HG03139 (cell line): Measurements from ENCODE around the gene C3orf22.
"Not testable (repeated sequence)": the region's sequence is repeated elsewhere in the genome, so short reads cannot be mapped to it uniquely, and the experiment has no call there.

ENCODE experiments used
- ATAC-seq: cut with Tn5 transposase; IDR thresholded peaks from one replicate; pipeline ENCODE4 v1.9.1; 2021; ENCODE audit not compliant: unreplicated experiment

C3orf22 gene

GRCh38 chr3:126558336-126559071 lies at the start of gene C3orf22:
Gene C3orf22 (minus strand): TSS chr3:126558932. CDS start chr3:126553390, 5,542 bp downstream.
- ATAC-seq = no peak

GRCh38 chr3:126607214-126607908 lies 48.6 kb upstream of the C3orf22 start:
- ATAC-seq = no peak

GRCh38 chr3:126606001-126606400 lies 47.3 kb upstream of the C3orf22 start:
- no peak for ATAC-seq

- no peak for ATAC-seq
Observed at GRCh38 chr3:126604691-126605090, 46.0 kb upstream of the C3orf22 start.

GRCh38 chr3:126599101-126599500 lies 40.4 kb upstream of the C3orf22 start:
- ATAC-seq = no peak

- not testable (repeated sequence) for ATAC-seq
Observed at GRCh38 chr3:126595479-126595878, 36.7 kb upstream of the C3orf22 start.

GRCh38 chr3:126591515-126591914 lies 32.8 kb upstream of the C3orf22 start:
- not testable (repeated sequence) for ATAC-seq

GRCh38 chr3:126582311-126582710 lies 23.6 kb upstream of the C3orf22 start:
- ATAC-seq = no peak

GRCh38 chr3:126581569-126581968 lies 22.8 kb upstream of the C3orf22 start:
- no peak for ATAC-seq

GRCh38 chr3:126580746-126581145 lies 22.0 kb upstream of the C3orf22 start:
- ATAC-seq = no peak

- ATAC-seq = no peak
Observed at GRCh38 chr3:126578702-126579101, 20.0 kb upstream of the C3orf22 start.

GRCh38 chr3:126577261-126577660 lies 18.5 kb upstream of the C3orf22 start:
- no peak for ATAC-seq

GRCh38 chr3:126573492-126574117 lies 14.9 kb upstream of the C3orf22 start:
- ATAC-seq = no peak

- ATAC-seq = no peak
Observed at GRCh38 chr3:126571078-126571477, 12.3 kb upstream of the C3orf22 start.

GRCh38 chr3:126570103-126570541 lies 11.4 kb upstream of the C3orf22 start:
- no peak for ATAC-seq

- ATAC-seq = no peak
Observed at GRCh38 chr3:126569390-126569975, 10.8 kb upstream of the C3orf22 start.

- ATAC-seq = no peak
Observed at GRCh38 chr3:126568776-126569342, 10.1 kb upstream of the C3orf22 start.

GRCh38 chr3:126567696-126568438 lies 9.1 kb upstream of the C3orf22 start:
- no peak for ATAC-seq

- no peak for ATAC-seq
Observed at GRCh38 chr3:126562737-126563276, 4.1 kb upstream of the C3orf22 start.

GRCh38 chr3:126557761-126558160 lies 971 bp downstream of the C3orf22 start:
- ATAC-seq = no peak
